Mononuclear cell (primary cell): Measurements from ENCODE around the gene HSCB. TPM values are rescaled to one million over a fixed set of nuclear protein-coding genes. Genes with fewer than 3 reads are reported as not detected.
"Not testable (repeated sequence)": the region's sequence is repeated elsewhere in the genome, so short reads cannot be mapped to it uniquely, and the experiment has no call there.

Experiments used
- H3K27me3 ChIP-seq: 2 replicates; pipeline ENCODE4 v1.6.0; 2011; ENCODE audit warnings: low read length, control low read depth; ENCODE audit not compliant: insufficient read depth
- H3K4me1 ChIP-seq: 2 replicates; pipeline ENCODE4 v1.5.1; 2011; ENCODE audit warnings: mild to moderate bottlenecking, low read length, control low read depth; ENCODE audit not compliant: insufficient read depth
- H3K4me3 ChIP-seq: 2 replicates; pipeline ENCODE4 v1.5.1; 2011; ENCODE audit warnings: mild to moderate bottlenecking, low read length, moderate library complexity
- H3K9me3 ChIP-seq: 2 replicates; pipeline ENCODE4 v1.5.1; 2011; ENCODE audit warnings: low read depth, mild to moderate bottlenecking, control low read depth, low read length
- total RNA-seq: library from RNA; depleted of rRNA; stranded (reverse); fragments of >200 nt; gene quantifications from one replicate; pipeline ENCODE4 v1.2.3, GENCODE V29; 2012

The HSCB gene
- total RNA-seq, 1 donor = 8.3 TPM

GRCh38 chr22:28728621-28729313 is 13.1 kb upstream of the HSCB start:
- Histone ChIP-seq H3K4me1 (no peaks in the 10 kb centered on the region), H3K27me3 (no peaks in the 10 kb centered on the region), H3K4me3 (no peak overlapping the region), H3K9me3 (no peaks in the 10 kb centered on the region)

DNA sequence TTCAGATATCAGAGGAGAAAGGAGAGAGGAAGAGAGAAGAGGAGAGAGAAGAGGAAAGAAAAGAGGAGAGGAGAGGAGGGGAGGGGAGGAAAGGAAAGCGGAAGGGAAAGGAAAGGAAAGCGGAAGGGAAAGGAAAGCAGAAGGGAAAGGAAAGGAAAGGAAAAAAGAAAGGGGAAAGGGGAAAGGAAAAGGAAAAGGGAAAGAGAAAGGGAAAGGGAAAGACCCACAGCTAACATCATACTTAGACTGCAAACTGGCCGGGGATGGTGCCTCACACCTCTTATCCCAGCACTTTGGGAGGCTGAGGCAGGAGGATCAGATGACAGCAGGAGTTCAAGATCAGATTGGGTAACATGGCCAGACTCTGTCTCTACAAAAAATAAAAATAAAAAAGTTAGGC is 11.7 kb upstream of the HSCB start:
- Histone ChIP-seq H3K9me3 (no peaks in the 10 kb centered on the region), H3K27me3 (no peaks in the 10 kb centered on the region), H3K4me1 (no peaks in the 10 kb centered on the region), H3K4me3 (no peak overlapping the region)

- Histone ChIP-seq H3K4me1 (no peaks in the 10 kb centered on the region), H3K4me3 (no peak overlapping the region), H3K9me3 (no peaks in the 10 kb centered on the region), H3K27me3 (no peaks in the 10 kb centered on the region)
Measured at GRCh38 chr22:28734393-28734792, 7.4 kb upstream of the HSCB start.

- Histone ChIP-seq H3K4me1 (peaks cover 9% of the 10 kb centered on the region), H3K27me3 (no peaks in the 10 kb centered on the region), H3K4me3 (no peak overlapping the region), H3K9me3 (no peaks in the 10 kb centered on the region)
Measured at GRCh38 chr22:28736301-28737155, 5.3 kb upstream of the HSCB start.

DNA sequence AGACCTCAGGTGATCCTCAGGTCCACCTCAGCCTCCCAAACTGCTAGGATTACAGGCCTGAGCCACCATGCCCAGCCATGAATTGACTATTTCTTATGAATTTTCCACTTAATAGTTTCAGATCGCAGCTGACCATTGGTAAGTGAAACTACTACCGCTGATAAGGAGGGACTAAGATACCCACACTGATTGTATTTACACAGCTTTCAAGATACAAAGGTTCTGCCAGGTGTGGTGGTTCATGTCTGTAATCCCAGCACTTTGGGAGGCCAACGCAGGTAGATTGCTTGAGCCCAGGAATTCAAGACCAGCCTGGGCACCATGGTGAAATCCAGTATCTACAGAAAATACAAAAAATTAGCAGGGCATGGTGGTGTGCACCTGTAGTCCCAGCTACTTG is 4.1 kb upstream of the HSCB start:
- H3K4me3 ChIP-seq = no peak overlapping the region
- H3K27me3 ChIP-seq = no peaks in the 10 kb centered on the region
- H3K4me1 ChIP-seq = peaks cover 14% of the 10 kb centered on the region
- H3K9me3 ChIP-seq = no peaks in the 10 kb centered on the region

DNA sequence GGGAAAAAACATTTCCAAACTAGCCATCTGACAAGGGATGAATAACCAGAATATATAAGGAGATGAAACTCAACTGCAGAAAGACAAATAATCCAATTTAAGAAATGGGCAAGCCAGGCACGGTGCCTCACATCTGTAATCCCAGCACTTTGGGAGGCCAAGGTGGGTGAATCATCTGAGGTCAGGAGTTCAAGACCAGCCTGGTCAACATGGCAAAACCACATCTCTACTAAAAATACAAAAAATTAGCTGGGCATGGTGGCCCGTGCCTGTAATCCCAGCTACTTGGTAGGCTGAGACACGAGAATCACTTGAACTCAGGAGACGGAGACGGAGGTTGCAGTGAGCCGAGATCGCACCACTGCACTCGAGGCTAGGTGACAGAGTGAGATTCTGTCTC is 3.0 kb upstream of the HSCB start:
- H3K4me1 ChIP-seq = peaks cover 21% of the 10 kb centered on the region
- not testable (repeated sequence) for H3K9me3 ChIP-seq, H3K27me3 ChIP-seq, H3K4me3 ChIP-seq

DNA sequence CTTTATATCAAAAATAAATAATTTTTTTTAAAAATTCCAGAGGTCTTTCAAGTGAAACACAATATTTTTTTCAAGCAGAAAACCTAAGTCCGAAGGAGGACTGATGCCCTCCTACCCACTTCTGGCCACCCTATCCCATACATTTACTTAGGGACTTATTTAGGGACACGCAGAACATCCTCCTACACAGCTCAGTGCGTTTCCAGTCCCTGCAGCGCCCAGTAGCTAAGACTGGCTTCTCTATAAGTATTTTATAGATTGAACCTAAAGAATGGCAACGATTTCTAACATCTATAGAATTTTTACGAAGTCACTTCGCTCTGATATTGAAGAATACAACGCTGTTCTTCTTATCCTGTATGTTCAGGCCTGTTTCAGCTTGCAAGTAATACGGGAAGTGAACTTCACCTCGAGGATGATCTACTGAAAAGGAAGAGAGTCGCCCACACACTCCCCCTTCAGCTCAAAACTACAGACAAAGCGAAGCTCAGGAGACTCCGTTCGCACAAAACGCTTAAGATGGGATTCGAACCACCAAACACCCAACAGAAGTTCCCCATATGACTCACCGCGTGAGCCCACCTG is 547 bp upstream of the HSCB start:
- Histone ChIP-seq H3K4me3 (peak overlapping the region; percentile 83), H3K4me1 (peaks cover 21% of the 10 kb centered on the region), H3K27me3 (no peaks in the 10 kb centered on the region), H3K9me3 (no peaks in the 10 kb centered on the region)

- Histone ChIP-seq H3K4me1 (peaks cover 21% of the 10 kb centered on the region), H3K4me3 (peak overlapping the region; percentile 83), H3K27me3 (no peaks in the 10 kb centered on the region), H3K9me3 (no peaks in the 10 kb centered on the region)
Measured at GRCh38 chr22:28742562-28742962, 723 bp downstream of the HSCB start.

GRCh38 chr22:28743852-28744251 is 2.0 kb downstream of the HSCB start:
- Histone ChIP-seq H3K9me3 (no peaks in the 10 kb centered on the region), H3K4me1 (peaks cover 31% of the 10 kb centered on the region), H3K27me3 (no peaks in the 10 kb centered on the region), H3K4me3 (no peak overlapping the region)

GRCh38 chr22:28750471-28750881 is 8.6 kb downstream of the HSCB start:
- no peaks in the 10 kb centered on the region for H3K9me3 ChIP-seq
- H3K4me3 ChIP-seq = no peak overlapping the region
- no peaks in the 10 kb centered on the region for H3K27me3 ChIP-seq
- H3K4me1 ChIP-seq = peaks cover 21% of the 10 kb centered on the region

- H3K27me3 ChIP-seq, H3K9me3 ChIP-seq, H3K4me1 ChIP-seq, H3K4me3 ChIP-seq: not testable (repeated sequence)
Measured at GRCh38 chr22:28754512-28754911, 12.7 kb downstream of the HSCB start.

- H3K27me3 ChIP-seq = no peaks in the 10 kb centered on the region
- peaks cover 17% of the 10 kb centered on the region for H3K4me1 ChIP-seq
- H3K4me3 ChIP-seq = no peak overlapping the region
- no peaks in the 10 kb centered on the region for H3K9me3 ChIP-seq
Measured at GRCh38 chr22:28759861-28760560, 18.2 kb downstream of the HSCB start.

- Histone ChIP-seq H3K9me3 (no peaks in the 10 kb centered on the region), H3K4me1 (peaks cover 17% of the 10 kb centered on the region), H3K27me3 (no peaks in the 10 kb centered on the region), H3K4me3 (no peak overlapping the region)
Measured at GRCh38 chr22:28761449-28761755, 19.6 kb downstream of the HSCB start.

DNA sequence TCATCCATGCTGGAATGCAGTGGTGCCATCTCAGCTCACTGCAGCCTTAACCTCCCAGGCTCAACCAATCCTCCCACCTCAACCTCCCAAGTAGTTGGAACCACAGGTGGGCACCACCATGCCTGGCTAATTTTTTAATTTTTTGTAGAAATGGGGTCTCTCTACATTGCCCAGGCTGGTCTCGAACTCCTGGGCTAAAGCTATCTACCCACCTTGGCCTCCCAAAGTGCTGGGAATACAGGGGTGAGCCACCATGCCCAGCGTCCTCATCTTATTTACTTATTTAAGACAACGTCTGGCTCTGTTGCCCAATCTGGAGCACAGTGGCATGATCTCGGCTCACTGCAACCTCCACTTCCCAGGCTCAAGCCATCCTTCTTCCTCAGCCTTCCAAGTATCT is 20.2 kb downstream of the HSCB start:
- not testable (repeated sequence) for H3K27me3 ChIP-seq, H3K9me3 ChIP-seq, H3K4me3 ChIP-seq
- peaks cover 17% of the 10 kb centered on the region for H3K4me1 ChIP-seq

DNA sequence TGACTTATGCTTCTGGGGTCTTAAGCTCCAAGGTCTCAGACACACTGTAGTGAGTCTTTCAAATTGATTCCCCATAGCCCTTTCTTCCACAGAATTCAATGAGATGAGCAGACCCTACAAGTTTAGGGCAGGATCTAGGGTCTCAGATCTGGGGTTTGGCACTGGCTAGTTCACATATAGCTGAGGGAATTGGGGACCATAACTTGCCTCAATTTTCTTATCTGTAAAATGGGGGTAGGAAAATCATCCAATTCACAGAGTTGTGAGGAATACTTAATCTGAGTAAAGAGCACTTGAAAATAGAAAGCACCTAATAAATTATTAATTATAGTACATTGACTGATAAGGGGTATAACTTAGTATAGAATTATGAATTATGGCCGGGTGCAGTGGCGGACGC is 24.8 kb downstream of the HSCB start:
- no peak overlapping the region for H3K4me3 ChIP-seq

More for the DNA sequence above, 24.8 kb downstream of the HSCB start:
- Histone ChIP-seq H3K27me3 (no peaks in the 10 kb centered on the region), H3K4me1 (no peaks in the 10 kb centered on the region), H3K9me3 (no peaks in the 10 kb centered on the region)
